ENCODE data around the gene TXNRD1. TPM values are rescaled to one million over a fixed set of nuclear protein-coding genes. Genes with fewer than 3 reads are reported as not detected.
"Not testable (repeated sequence)": the region's sequence is repeated elsewhere in the genome, so short reads cannot be mapped to it uniquely, and the experiment has no call there.

Gene TXNRD1
- total RNA-seq, 1 donor from 2014 or later, result 229 TPM

DNA sequence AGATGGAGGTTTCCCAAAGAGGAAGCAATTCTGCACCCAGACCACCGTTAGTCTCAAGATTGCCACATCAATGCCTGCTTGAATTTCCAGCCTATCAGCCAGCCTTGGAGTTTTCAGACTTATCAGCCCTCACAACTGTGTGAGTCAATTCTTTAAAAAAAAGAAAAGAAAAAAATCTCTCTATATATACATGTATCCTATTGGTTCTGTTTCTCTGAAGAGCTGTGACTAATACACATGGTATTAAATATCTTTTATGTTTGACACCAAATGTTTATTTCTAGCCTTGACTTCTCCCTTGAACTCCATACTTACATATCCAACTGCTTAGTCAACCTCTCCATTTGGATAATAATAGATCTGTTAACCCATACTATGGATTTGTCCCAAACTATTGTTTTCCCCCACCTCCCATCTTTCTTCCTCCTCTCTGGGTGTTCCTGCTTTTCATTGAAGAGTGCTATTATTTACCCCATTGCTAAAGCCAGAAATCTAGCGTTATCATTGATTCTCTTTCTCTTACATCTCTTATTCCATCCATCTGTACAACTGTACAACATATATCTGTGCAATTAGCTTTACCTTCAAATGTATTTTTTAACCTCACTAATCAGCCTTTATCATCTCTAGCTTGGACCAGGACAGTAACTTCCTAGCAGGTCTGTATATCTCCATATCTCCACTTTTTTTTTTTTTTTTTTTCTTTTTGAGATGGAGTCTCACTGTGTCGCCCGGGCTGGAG lies 65.3 kb downstream of the TXNRD1 start:
- no peak for DNase-seq (ENCODE audit: low spot score)

DNA sequence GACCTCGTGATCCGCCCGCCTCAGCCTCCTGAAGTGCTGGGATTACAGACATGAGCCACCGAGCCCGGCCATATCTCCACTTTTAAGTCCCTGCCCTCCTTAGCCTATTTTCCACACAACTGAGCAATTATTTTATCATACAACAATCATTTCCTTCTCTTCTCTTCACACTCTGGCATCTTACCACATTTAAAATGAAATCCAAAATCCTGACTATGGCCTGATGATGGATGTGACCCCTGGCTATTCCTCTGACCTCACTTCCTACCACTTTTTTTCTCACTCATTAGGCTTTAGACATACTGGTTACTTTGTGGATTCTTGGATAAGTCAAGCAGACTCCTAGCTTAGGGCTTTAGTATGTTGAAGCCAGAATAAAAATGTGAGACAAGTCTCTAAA lies 66.1 kb downstream of the TXNRD1 start:
- DNase-seq (ENCODE audit: low spot score), result no peak

- no peak for DNase-seq (ENCODE audit: low spot score)
Observed at GRCh38 chr12:104282109-104282508, 66.5 kb downstream of the TXNRD1 start.

DNA sequence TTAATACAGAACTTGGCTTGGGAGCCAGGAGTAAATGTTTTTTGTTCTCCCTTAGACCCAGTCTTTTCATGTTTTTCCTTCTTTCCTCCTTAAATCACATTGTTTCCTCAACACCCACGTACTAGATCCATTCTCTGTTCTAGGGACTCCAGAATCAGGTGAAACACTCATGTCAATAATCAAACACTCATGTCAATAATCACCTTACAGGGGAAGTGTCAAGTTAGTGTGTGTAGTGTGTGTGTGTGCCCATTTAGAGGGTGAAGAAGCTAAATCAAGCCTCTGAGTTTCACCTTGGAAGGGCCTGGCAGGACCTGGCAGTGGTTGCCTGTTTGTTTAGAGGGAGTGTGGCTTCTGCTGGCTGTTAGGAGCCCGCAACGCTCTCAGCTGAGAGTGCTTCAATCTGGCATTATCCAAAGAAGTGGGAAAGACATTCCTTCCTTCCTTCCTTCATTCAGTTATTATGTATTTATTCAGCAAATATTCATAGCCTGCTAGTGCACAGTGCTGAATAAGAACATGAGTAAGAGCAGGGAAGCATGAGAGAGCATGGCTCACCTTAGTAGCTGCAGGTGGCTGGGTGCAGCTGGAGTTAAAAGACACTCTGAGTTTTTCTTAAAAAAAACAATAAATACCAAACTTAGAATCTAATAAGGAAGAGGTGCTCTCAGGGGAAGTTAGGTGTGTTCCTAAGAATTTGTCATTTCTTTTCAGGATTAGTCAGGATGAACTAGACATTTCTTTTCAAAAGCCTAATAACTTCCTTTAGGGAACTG lies 70.3 kb downstream of the TXNRD1 start:
- DNase-seq (ENCODE audit: low spot score), result no peak

- DNase-seq (ENCODE audit: low spot score), result peak; percentile 94
Observed at GRCh38 chr12:104286516-104287482, 71.2 kb downstream of the TXNRD1 start.

DNA sequence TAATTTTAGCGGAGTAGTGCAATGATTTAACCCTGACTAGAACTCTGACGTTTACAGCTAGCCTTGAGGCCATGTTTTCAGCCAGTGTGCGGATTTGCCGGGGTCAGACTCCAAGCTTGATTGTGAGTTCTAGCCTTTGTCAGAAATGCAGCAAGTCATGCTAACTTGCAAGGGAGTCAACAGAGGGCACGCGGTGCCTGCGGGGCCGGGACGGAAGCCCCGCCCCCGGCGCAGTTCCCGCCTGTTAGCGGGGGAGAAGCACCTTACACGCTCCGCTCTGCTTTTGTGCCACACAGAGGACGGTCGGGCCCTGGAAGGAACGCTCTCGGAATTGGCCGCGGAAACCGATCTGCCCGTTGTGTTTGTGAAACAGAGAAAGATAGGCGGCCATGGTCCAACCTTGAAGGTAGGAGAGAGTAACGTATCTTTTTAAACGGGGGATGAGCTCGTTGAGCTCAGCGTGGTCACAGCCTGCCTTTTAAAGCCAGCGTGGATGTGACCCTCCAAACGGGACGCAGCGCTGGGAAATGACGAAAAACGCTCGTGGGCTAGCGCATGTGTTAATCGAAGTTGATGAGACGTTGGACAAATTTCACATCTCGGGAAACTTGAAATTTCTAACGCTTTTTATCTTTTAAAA lies 73.2 kb downstream of the TXNRD1 start:
- peak; percentile 80 for DNase-seq (ENCODE audit: low spot score)

DNA sequence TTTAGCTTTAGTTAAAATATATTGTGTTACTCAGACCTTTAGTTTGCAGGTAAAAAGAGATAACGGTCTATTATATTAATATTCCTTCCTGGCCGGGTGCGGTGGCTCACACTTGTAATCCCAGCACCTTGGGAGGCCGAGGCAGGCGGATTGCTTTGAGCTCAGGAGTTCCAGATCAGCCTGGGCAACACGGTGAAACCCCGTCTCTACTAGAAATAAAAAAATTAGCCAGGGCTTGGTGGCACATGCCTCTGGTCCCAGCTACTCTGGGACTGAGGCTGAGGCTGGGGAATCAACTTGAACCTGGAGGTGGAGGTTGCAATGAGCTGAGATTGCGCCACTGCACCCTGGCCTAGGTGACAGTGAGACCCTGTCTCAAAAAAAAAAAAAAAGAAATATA lies 74.7 kb downstream of the TXNRD1 start:
- DNase-seq (ENCODE audit: low spot score), result no peak

DNA sequence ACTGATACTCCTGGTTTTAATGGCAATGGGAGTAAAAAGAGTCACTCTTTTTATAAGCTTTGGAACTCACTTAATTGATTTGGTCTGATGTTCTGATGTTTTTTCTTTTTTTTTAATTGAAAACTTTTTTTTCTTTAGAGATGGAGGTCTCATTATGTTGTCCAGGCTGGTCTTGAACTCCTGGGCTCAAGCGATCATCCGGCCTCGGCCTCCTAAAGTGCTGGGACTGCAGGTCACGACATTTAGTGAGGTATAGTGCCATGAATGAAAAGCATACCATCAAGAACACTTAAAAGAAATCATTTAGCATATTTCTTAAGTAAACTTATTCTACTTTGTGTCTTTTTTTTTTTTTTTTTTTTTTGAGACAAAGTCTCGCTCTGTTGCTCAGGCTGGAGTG lies 75.3 kb downstream of the TXNRD1 start:
- DNase-seq (ENCODE audit: low spot score), result no peak

DNA sequence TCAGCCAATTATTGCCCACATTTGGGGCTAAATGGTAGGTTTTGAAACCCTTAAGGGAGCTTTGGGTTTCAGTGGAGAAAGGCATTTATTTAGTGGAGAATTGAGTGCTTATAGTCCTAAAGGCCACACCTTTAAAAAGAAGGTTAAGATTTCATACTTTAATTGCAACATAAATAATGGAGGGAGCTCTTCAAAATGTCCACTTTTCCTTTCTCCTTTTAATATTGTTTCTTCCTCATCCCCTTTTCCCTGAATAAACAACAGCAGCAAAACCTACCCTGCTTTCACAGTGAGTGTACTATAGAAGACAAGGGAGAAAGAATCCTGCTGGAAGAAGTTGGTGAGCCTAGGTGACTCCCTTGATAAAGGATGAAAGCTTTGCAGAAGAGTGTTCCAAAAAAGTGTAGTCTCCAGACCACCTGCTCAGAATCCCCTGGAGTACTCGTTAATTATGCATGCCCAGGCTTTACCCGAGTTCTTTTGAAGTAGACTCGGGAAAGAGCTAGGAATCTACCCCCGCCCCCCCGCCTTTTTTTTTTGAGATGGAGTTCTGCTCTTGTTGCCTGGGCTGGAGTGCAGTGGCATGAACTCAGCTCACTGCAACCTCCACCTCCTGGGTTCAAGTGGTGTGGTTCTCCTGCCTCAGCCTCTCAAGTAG lies 76.4 kb downstream of the TXNRD1 start:
- no peak for DNase-seq (ENCODE audit: low spot score)

GRCh38 chr12:104292872-104293794 lies 77.6 kb downstream of the TXNRD1 start:
- no peak for DNase-seq (ENCODE audit: low spot score)

DNA sequence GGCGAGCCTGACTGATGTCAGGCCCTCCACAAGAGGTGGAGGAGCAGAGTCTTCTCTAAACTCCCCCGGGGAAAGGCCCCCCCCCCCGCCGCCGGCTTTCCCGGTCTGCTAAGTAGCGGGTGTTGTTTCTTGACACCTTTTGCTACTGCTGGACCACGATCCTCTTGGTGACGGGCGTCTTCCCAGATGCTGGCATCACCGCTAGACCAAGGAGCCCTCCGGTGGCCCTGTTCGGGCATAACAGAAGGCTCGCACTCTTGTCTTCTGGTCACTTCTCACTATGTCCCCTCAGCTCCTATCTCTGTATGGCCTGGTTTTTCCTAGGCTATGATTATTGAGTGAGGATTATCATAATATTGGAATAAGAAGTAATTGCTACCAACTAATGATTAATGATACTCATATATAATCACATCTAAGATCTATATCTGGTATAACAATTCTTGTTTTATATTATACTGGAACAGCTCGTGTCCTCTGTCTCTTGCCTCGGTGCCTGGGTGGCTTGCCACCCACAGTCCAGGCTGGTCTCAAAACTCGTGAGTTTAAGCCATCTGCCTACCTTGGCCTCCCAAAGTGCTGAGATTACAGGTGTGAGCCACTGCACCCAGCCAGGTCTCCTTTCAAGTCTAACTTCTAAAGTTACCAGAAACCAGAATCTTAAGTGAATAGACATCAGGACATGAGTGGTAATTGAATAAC lies 78.7 kb downstream of the TXNRD1 start:
- not testable (repeated sequence) for DNase-seq (ENCODE audit: low spot score)

DNA sequence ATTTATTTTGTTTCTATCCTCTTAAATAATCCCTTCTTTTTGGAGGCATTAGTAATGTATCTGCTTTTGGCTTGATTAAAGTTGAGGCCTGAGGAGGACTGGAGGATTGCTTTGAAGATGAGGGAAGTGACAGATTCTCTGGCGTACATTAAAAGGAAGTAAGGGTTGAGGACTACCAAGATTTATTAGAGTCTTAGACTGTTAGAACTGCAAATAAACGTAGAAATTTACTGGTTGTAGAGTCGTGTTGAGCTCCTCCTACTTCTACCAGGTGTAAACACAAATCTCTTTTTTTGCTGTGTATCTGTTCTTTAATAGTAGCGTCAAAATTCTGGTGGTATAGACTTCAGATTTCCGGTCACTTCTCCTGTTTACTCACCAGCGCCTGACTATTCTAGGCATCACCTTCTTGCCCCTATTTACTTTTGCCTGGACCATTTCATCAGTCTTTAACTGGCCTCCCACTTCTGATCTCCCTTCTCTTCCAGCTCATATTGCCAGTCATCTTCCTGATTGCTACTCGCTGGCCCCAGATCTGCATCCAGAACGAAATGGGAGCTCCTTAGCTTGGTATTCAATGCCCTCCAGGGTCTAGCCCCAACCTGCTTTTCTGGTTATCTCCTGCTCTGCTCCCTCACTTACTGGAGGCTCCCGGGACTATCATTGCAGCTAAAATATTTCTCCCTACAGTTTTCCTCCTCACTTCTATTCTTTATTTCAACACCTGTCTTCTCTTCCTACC lies 79.5 kb downstream of the TXNRD1 start:
- peak; percentile 38 for DNase-seq (ENCODE audit: low spot score)

DNA sequence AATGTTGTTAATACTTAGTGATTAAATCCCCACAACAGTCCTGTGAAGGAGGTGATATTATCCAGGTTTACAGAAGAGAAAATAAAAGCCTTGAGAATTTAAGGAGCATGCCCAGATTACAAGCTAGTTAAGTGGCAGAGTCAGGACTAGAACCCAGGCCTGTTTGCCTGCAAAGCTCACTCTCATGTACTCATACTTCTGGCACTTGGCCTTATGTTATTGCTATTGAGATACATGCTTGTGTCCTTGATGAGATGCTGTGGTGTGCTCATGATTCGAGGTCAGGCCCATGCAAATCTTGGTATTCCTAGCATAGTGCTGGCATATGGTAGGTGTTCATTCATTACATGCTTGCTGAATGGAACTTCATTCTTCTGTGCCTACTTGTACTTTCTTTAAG lies 80.4 kb downstream of the TXNRD1 start:
- DNase-seq (ENCODE audit: low spot score), result no peak

DNA sequence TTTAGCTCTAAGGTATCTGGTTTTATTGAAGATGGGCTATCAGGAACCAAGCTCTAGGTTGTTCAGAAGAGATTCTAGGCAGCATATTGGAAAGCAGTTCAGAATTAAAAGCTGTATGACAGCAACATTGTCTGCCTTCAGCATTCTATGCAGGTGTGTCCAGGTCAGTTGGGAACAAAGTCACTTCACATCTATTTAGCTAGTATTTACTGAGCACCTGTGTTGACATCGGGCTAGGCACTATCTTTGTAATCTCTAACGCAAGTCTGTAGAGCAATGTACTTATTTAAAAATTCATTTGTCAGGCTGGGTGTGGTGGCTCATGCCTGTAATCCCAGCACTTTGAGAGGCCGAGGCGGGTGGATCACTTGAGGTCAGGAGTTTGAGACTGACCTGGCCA lies 81.1 kb downstream of the TXNRD1 start:
- no peak for DNase-seq (ENCODE audit: low spot score)

GRCh38 chr12:104297477-104298113 lies 82.0 kb downstream of the TXNRD1 start:
- no peak for DNase-seq (ENCODE audit: low spot score)

DNA sequence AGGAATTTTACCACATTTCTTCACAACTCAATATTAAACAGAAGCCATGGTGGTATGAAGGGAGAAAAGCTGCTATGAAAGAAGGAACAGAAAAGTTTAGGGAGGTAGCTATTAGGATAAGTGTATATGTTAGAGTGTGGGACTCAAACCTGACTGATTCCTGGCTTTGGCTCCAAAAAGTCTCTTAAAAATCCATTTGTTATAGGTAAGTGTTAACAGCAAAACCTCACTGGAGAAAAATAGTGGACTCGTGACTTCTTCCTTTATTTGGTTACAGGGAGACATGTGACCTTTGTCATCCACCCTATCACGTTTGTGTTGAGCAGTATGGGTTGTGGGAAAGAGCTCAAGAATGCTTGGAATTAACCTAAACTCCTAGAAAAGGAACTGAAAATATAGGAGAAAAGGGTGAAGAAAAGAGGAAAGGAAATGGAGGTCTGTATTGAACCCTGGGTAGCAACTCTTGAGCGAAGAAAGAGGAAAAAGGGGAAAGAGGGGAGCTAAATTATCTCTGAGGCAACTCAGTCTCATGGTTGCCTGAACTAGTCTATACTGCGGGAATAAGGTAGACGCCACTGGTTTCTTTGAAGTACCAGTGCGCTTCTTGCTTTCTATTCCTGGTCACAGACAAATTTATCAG lies 84.4 kb downstream of the TXNRD1 start:
- DNase-seq (ENCODE audit: low spot score), result no peak

GRCh38 chr12:104303538-104304151 lies 88.1 kb downstream of the TXNRD1 start, which contains the start of gene EID3:
Gene EID3, plus strand, starts transcription at chr12:104303739. Its CDS starts 196 bp downstream, at chr12:104303935.
- DNase-seq (ENCODE audit: low spot score), result peak; percentile 90
